ENCODE results near the gene TMEM47.

Gene TMEM47

GRCh38 chrX:34624416-34624815, 32.7 kb downstream of the TMEM47 start:
- TF ChIP-seq SPI1 (IDR thresholded peaks at IDR 0.05; ENCODE audit: borderline replicate concordance, low read depth) (no peak), REST (IDR thresholded peaks at IDR 0.05; ENCODE audit: insufficient replicate concordance, low read depth) (no peak)
- no peaks in the 10 kb centered on the region for H3K27me3 ChIP-seq (ENCODE audit: insufficient read depth, poor library complexity, severe bottlenecking)
- no peak for DNase-seq (ENCODE audit: low read depth in 1 of 2, low spot score in 1 of 2)
- no peak overlapping the region for H3K4me3 ChIP-seq (replicated peaks; ENCODE audit: insufficient read depth, low read length)
- H3K27ac ChIP-seq (replicated peaks): no peak overlapping the region

- H3K27me3 ChIP-seq (ENCODE audit: insufficient read depth, poor library complexity, severe bottlenecking): no peaks in the 10 kb centered on the region
- no peak overlapping the region for H3K27ac ChIP-seq (replicated peaks)
Measured at GRCh38 chrX:34619920-34620319, 37.2 kb downstream of the TMEM47 start.

GRCh38 chrX:34612036-34612435, 45.0 kb downstream of the TMEM47 start:
- Histone ChIP-seq H3K27me3 (ENCODE audit: insufficient read depth, poor library complexity, severe bottlenecking) (no peaks in the 10 kb centered on the region), H3K27ac (replicated peaks) (no peak overlapping the region), H3K4me3 (replicated peaks; ENCODE audit: insufficient read depth, low read length) (no peak overlapping the region)
- no peak for DNase-seq (ENCODE audit: low read depth in 1 of 2, low spot score in 1 of 2)
- TF ChIP-seq POLR2AphosphoS5 (IDR thresholded peaks at IDR 0.05; ENCODE audit: low read depth) (no peak), GABPA (IDR thresholded peaks at IDR 0.05; ENCODE audit: low read depth) (no peak), REST (IDR thresholded peaks at IDR 0.05; ENCODE audit: insufficient replicate concordance, low read depth) (no peak), SPI1 (IDR thresholded peaks at IDR 0.05; ENCODE audit: borderline replicate concordance, low read depth) (no peak), CTCF (IDR thresholded peaks at IDR 0.05; ENCODE audit: insufficient read depth, low read length) (no peak)

More at GRCh38 chrX:34619920-34620319, 37.2 kb downstream of the TMEM47 start:
- DNase-seq (ENCODE audit: low read depth in 1 of 2, low spot score in 1 of 2): no peak
- TF ChIP-seq POLR2AphosphoS5 (IDR thresholded peaks at IDR 0.05; ENCODE audit: low read depth) (no peak), SPI1 (IDR thresholded peaks at IDR 0.05; ENCODE audit: borderline replicate concordance, low read depth) (no peak), REST (IDR thresholded peaks at IDR 0.05; ENCODE audit: insufficient replicate concordance, low read depth) (no peak), GABPA (IDR thresholded peaks at IDR 0.05; ENCODE audit: low read depth) (no peak), CTCF (IDR thresholded peaks at IDR 0.05; ENCODE audit: insufficient read depth, low read length) (no peak)
- H3K4me3 ChIP-seq (replicated peaks; ENCODE audit: insufficient read depth, low read length): no peak overlapping the region

GRCh38 chrX:34598362-34598761, 58.7 kb downstream of the TMEM47 start:
- Histone ChIP-seq H3K27me3 (ENCODE audit: insufficient read depth, poor library complexity, severe bottlenecking) (no peaks in the 10 kb centered on the region), H3K4me3 (replicated peaks; ENCODE audit: insufficient read depth, low read length) (no peak overlapping the region), H3K27ac (replicated peaks) (no peak overlapping the region)
- DNase-seq (ENCODE audit: low read depth in 1 of 2, low spot score in 1 of 2): no peak
- TF ChIP-seq CTCF (IDR thresholded peaks at IDR 0.05; ENCODE audit: insufficient read depth, low read length): no peak
- no peak for TF ChIP-seq GABPA (IDR thresholded peaks at IDR 0.05; ENCODE audit: low read depth)
- TF ChIP-seq REST (IDR thresholded peaks at IDR 0.05; ENCODE audit: insufficient replicate concordance, low read depth): no peak
- no peak for TF ChIP-seq SPI1 (IDR thresholded peaks at IDR 0.05; ENCODE audit: borderline replicate concordance, low read depth)
- no peak for TF ChIP-seq POLR2AphosphoS5 (IDR thresholded peaks at IDR 0.05; ENCODE audit: low read depth)

All from HL-60 (cell line).